PFSK-1 (cell line): Measurements from ENCODE around the gene SEC14L6.

ENCODE experiments used
- FOXP2 ChIP-seq: optimal IDR thresholded peaks from 2 replicates; pipeline ENCODE3; 2011; ENCODE audit warnings: borderline replicate concordance, control low read depth, inconsistent platforms; ENCODE audit not compliant: insufficient read depth; ENCODE audit errors: extremely low read length, extremely low read depth
- POLR2AphosphoS5 ChIP-seq: IDR thresholded peaks from 2 replicates; pipeline ENCODE4 v1.6.1; 2012; ENCODE audit warnings: low read depth, mild to moderate bottlenecking, control low read depth, low read length, moderate library complexity
- SIN3A ChIP-seq: IDR thresholded peaks from 2 replicates; pipeline ENCODE4 v1.6.1; 2012; ENCODE audit warnings: mild to moderate bottlenecking, low read length, moderate library complexity, borderline replicate concordance; ENCODE audit not compliant: insufficient read depth
- TAF1 ChIP-seq: IDR thresholded peaks from 2 replicates; pipeline ENCODE4 v1.6.1; 2012; ENCODE audit warnings: low read length, control low read depth, borderline replicate concordance; ENCODE audit not compliant: insufficient read depth
- TF ChIP-seq, protein P1 (sequence below), 2 experiments: IDR thresholded peaks; 2 replicates each; pipeline versions ENCODE4 v1.6.1 to v1.8.0; 2011 to 2012; ENCODE audit warnings: low read depth in 2 of 2, low read length in 2 of 2, control low read depth in 1 of 2, inconsistent platforms in 1 of 2, mild to moderate bottlenecking in 1 of 2, moderate library complexity in 1 of 2; ENCODE audit not compliant: insufficient read depth in 1 of 2

The SEC14L6 gene

DNA sequence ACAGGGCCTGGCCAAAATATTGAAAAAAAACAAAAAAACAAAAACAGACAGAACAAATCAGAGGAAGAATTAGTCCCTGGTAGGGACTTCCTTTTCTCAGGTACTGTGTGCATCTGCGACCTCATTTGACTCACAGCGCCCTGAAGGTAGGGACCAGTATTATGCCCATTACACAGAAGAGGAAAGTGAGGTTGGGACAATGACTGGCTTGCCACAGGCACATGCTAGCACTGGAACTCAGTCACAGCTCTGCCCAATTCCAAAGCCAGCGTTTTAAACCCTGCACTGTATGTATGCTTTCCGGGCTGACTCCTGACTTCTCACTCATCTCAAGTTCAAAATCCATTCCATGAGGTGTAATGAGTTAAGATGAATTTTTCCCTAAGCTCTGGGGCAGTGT lies 44.4 kb downstream of the SEC14L6 start:
- TF ChIP-seq SIN3A (no peak), POLR2AphosphoS5 (no peak), FOXP2 (no peak), TAF1 (no peak)
- TF ChIP-seq, protein P1, sequence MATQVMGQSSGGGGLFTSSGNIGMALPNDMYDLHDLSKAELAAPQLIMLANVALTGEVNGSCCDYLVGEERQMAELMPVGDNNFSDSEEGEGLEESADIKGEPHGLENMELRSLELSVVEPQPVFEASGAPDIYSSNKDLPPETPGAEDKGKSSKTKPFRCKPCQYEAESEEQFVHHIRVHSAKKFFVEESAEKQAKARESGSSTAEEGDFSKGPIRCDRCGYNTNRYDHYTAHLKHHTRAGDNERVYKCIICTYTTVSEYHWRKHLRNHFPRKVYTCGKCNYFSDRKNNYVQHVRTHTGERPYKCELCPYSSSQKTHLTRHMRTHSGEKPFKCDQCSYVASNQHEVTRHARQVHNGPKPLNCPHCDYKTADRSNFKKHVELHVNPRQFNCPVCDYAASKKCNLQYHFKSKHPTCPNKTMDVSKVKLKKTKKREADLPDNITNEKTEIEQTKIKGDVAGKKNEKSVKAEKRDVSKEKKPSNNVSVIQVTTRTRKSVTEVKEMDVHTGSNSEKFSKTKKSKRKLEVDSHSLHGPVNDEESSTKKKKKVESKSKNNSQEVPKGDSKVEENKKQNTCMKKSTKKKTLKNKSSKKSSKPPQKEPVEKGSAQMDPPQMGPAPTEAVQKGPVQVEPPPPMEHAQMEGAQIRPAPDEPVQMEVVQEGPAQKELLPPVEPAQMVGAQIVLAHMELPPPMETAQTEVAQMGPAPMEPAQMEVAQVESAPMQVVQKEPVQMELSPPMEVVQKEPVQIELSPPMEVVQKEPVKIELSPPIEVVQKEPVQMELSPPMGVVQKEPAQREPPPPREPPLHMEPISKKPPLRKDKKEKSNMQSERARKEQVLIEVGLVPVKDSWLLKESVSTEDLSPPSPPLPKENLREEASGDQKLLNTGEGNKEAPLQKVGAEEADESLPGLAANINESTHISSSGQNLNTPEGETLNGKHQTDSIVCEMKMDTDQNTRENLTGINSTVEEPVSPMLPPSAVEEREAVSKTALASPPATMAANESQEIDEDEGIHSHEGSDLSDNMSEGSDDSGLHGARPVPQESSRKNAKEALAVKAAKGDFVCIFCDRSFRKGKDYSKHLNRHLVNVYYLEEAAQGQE (IDR thresholded peaks at IDR 0.05; ENCODE audit: insufficient read depth in 1 of 2, low read depth in 2 of 2, low read length in 2 of 2) = no peak

DNA sequence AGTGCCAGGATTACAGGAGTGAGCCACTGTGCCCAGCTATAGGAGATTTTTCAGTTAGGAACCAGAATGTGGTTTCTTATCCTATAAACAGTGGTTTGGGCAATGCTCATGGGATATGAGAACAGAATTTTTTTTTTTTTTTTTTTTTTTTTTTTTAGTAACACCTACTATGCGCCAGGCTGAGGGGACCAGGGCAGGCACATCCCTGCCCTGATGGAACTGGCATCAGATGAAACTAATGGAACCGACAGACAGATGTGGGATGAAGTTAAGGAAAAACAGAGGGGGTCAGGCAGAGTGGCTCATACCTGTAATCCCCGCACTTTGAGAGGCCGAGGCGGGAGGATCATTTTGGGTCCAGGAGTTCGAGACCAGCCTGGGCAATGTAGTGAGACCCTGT lies 45.9 kb downstream of the SEC14L6 start:
- TF ChIP-seq, protein P1 (IDR thresholded peaks at IDR 0.05; ENCODE audit: insufficient read depth in 1 of 2, low read depth in 2 of 2, low read length in 2 of 2) = no peak
- no peak for TF ChIP-seq FOXP2
- no peak for TF ChIP-seq SIN3A
- TF ChIP-seq POLR2AphosphoS5 = no peak
- TF ChIP-seq TAF1 = no peak

- TF ChIP-seq POLR2AphosphoS5 = no peak
- no peak for TF ChIP-seq TAF1
- TF ChIP-seq SIN3A = no peak
- no peak for TF ChIP-seq FOXP2
- TF ChIP-seq, protein P1 (IDR thresholded peaks at IDR 0.05; ENCODE audit: insufficient read depth in 1 of 2, low read depth in 2 of 2, low read length in 2 of 2) = no peak
Observed at GRCh38 chr22:30497466-30498150, 48.9 kb downstream of the SEC14L6 start.

DNA sequence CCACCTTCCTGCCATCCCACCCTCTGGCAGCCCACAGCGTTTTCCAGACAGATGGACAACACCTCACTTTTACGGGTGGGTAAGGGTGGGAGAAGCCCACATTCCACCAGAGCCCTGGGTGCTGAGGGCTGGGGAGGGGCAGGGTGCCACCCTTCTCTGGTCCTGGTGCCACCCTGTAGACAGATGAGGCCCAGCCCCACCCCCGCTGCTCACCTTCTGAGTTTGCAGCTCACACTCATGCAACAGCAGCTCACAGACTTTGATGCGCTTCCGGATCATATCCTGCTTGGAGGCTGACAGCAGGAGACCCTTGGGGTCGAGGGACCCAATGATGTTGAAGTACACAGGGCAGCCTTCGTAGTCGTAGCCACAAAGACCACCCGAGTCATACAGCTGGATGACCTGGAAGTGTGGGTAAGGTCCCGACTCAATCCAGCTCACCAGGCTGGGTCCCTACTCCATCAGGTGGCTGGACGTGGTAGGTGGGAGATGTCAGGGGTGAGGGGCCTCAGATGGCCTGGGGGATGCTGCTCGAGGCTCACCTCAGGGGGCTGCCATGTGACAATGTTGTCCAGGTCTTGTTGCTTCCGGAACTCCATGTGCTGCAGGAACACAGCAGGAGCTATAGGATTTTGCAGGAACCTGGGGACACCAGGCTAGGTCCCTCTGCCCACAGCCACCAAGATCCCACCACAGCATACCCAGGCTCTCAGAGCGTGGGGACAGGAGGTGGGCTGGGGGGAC lies 51.3 kb downstream of the SEC14L6 start:
- TF ChIP-seq FOXP2 (no peak), SIN3A (no peak), POLR2AphosphoS5 (no peak), TAF1 (no peak)
- TF ChIP-seq, protein P1 (IDR thresholded peaks at IDR 0.05; ENCODE audit: insufficient read depth in 1 of 2, low read depth in 2 of 2, low read length in 2 of 2) = no peak
